Myocyte (in vitro differentiated cells): ENCODE results near the gene KIF26B. TPM values are rescaled to one million over a fixed set of nuclear protein-coding genes. Genes with fewer than 3 reads are reported as not detected.
"Not testable (repeated sequence)": the region's sequence is repeated elsewhere in the genome, so short reads cannot be mapped to it uniquely, and the experiment has no call there.

ENCODE experiments used
- DNase-seq: peaks from one replicate; pipeline ENCODE4 v3.0.0-alpha.2; 2012; ENCODE audit warnings: low read depth
- total RNA-seq: library from RNA; depleted of rRNA; stranded (reverse); fragments of >200 nt; gene quantifications from 2 replicates; pipeline ENCODE4 v1.2.3, GENCODE V29; 2014

Gene KIF26B
- total RNA-seq, 1 donor from 2014 or later, result 0.83 TPM

GRCh38 chr1:245671966-245672767, 517.4 kb downstream of the KIF26B start:
- DNase-seq, result no peak

- not testable (repeated sequence) for DNase-seq
Observed at GRCh38 chr1:245672836-245673656, 518.3 kb downstream of the KIF26B start.

- no peak for DNase-seq
Observed at GRCh38 chr1:245673881-245674414, 519.2 kb downstream of the KIF26B start.

GRCh38 chr1:245677461-245678240, 522.9 kb downstream of the KIF26B start:
- no peak for DNase-seq

GRCh38 chr1:245678860-245679411, 524.2 kb downstream of the KIF26B start:
- no peak for DNase-seq

GRCh38 chr1:245679821-245680780, 525.3 kb downstream of the KIF26B start:
- no peak for DNase-seq

GRCh38 chr1:245682638-245683628, 528.1 kb downstream of the KIF26B start:
- no peak for DNase-seq

GRCh38 chr1:245683676-245684075, 528.9 kb downstream of the KIF26B start:
- no peak for DNase-seq

- DNase-seq, result no peak
Observed at GRCh38 chr1:245684166-245684565, 529.4 kb downstream of the KIF26B start.

GRCh38 chr1:245684571-245684970, 529.8 kb downstream of the KIF26B start:
- DNase-seq, result no peak

GRCh38 chr1:245685111-245685810, 530.5 kb downstream of the KIF26B start:
- no peak for DNase-seq

GRCh38 chr1:245686006-245686405, 531.2 kb downstream of the KIF26B start:
- DNase-seq, result no peak

GRCh38 chr1:245686446-245687030, 531.8 kb downstream of the KIF26B start:
- no peak for DNase-seq

GRCh38 chr1:245687152-245687635, 532.4 kb downstream of the KIF26B start:
- DNase-seq, result no peak

- DNase-seq, result peak; percentile 53
Observed at GRCh38 chr1:245687636-245688535, 533.1 kb downstream of the KIF26B start.
